GM12891 (cell line): ENCODE results near the gene RTCA.
A peak's percentile ranks its signal among the peaks of the same experiment; 100 is the strongest.

Source experiments
- DNase-seq: peaks from one replicate; pipeline ENCODE4 v3.0.0; 2011; ENCODE audit warnings: low spot score; ENCODE audit not compliant: insufficient read length
- FAIRE-seq: peaks from 2 replicates; lab custom pipeline; 2011; peaks lifted over from hg19 to GRCh38; lab: Jason Lieb, UNC
- PAX5 ChIP-seq: IDR thresholded peaks from 2 replicates; pipeline ENCODE4 v1.6.1; 2011; ENCODE audit warnings: low read length, moderate library complexity, mild to moderate bottlenecking; ENCODE audit not compliant: insufficient read depth, severe bottlenecking
- POLR2A ChIP-seq: IDR thresholded peaks from 2 replicates; pipeline ENCODE4 v1.6.1; 2011; ENCODE audit warnings: low read depth, low read length, control low read depth
- POLR2AphosphoS5 ChIP-seq: IDR thresholded peaks from 2 replicates; pipeline ENCODE4 v1.6.1; 2011; ENCODE audit warnings: low read depth, low read length, control low read depth
- POU2F2 ChIP-seq: IDR thresholded peaks from 2 replicates; pipeline ENCODE4 v1.6.1; 2011; ENCODE audit warnings: low read depth, mild to moderate bottlenecking, control low read depth, low read length, moderate library complexity
- SPI1 ChIP-seq: IDR thresholded peaks from 2 replicates; pipeline ENCODE4 v1.6.1; 2011; ENCODE audit warnings: low read depth, low read length, control low read depth
- TAF1 ChIP-seq: IDR thresholded peaks from 2 replicates; pipeline ENCODE4 v1.6.1; 2011; ENCODE audit warnings: low read depth, low read length, control low read depth

The RTCA gene

GRCh38 chr1:100302739-100303138 lies 36.7 kb downstream of the RTCA start:
- no peak for DNase-seq
- no peak for FAIRE-seq
- TF ChIP-seq POLR2AphosphoS5 (no peak), SPI1 (no peak), POU2F2 (no peak), POLR2A (no peak), PAX5 (no peak), TAF1 (no peak)

GRCh38 chr1:100304227-100304626 lies 38.2 kb downstream of the RTCA start:
- DNase-seq (no peak), FAIRE-seq (no peak)
- TF ChIP-seq POLR2A (no peak), POLR2AphosphoS5 (no peak), TAF1 (no peak), SPI1 (no peak), POU2F2 (no peak), PAX5 (no peak)

- no peak for FAIRE-seq
- TF ChIP-seq POLR2AphosphoS5: no peak
- no peak for TF ChIP-seq TAF1
- TF ChIP-seq SPI1: no peak
- TF ChIP-seq POU2F2: no peak
- no peak for TF ChIP-seq POLR2A
- TF ChIP-seq PAX5: no peak
- no peak for DNase-seq
Measured at GRCh38 chr1:100304921-100305320, 38.9 kb downstream of the RTCA start.

- TF ChIP-seq POLR2A (no peak), SPI1 (no peak), POU2F2 (no peak), TAF1 (no peak), PAX5 (no peak), POLR2AphosphoS5 (no peak)
- FAIRE-seq: no peak
- DNase-seq: no peak
Measured at GRCh38 chr1:100305954-100306353, 39.9 kb downstream of the RTCA start.

- DNase-seq: no peak
- TF ChIP-seq PAX5 (no peak), POU2F2 (no peak), POLR2AphosphoS5 (no peak), SPI1 (no peak), TAF1 (no peak), POLR2A (no peak)
- FAIRE-seq: no peak
Measured at GRCh38 chr1:100306735-100307313, 40.8 kb downstream of the RTCA start.

- DNase-seq: no peak
- TF ChIP-seq POLR2A: no peak
- no peak for TF ChIP-seq POLR2AphosphoS5
- TF ChIP-seq PAX5: no peak
- TF ChIP-seq SPI1: peak; percentile 55; the same call in 1 of the 2 replicates
- no peak for FAIRE-seq
Measured at GRCh38 chr1:100308777-100309176, 42.8 kb downstream of the RTCA start.

- FAIRE-seq: no peak
- DNase-seq: no peak
- TF ChIP-seq POU2F2 (no peak), POLR2A (no peak), TAF1 (no peak)
Measured at GRCh38 chr1:100309863-100310262, 43.8 kb downstream of the RTCA start.

GRCh38 chr1:100313382-100313781 lies 47.4 kb downstream of the RTCA start:
- FAIRE-seq: no peak
- no peak for DNase-seq
- TF ChIP-seq TAF1 (no peak), SPI1 (no peak), POLR2A (no peak), PAX5 (no peak), POU2F2 (no peak), POLR2AphosphoS5 (no peak)

GRCh38 chr1:100316622-100317021 lies 50.6 kb downstream of the RTCA start:
- FAIRE-seq (no peak), DNase-seq (no peak)

More at GRCh38 chr1:100316622-100317021, 50.6 kb downstream of the RTCA start:
- TF ChIP-seq PAX5 (no peak), POU2F2 (no peak), SPI1 (no peak), POLR2AphosphoS5 (no peak), POLR2A (no peak), TAF1 (no peak)
